NT2/D1 (cell line): ENCODE data around the gene MFGE8.

Experiments used
- DNase-seq: peaks from one replicate; pipeline ENCODE4 v3.0.0-alpha.2; 2011; ENCODE audit warnings: low read depth, low spot score
- H3K27me3 ChIP-seq: 2 replicates; pipeline ENCODE4 v1.6.0; 2011; ENCODE audit warnings: mild to moderate bottlenecking; ENCODE audit not compliant: insufficient read length, insufficient read depth
- H3K36me3 ChIP-seq: 2 replicates; pipeline ENCODE4 v1.6.1; 2011; ENCODE audit warnings: mild to moderate bottlenecking, low read length, mixed read lengths; ENCODE audit not compliant: insufficient read depth, insufficient read length
- H3K4me1 ChIP-seq: 2 replicates; pipeline ENCODE4 v1.5.1; 2011; ENCODE audit not compliant: insufficient read depth, insufficient read length
- H3K4me3 ChIP-seq: 2 replicates; pipeline ENCODE4 v1.5.1; 2011; ENCODE audit warnings: low read depth; ENCODE audit not compliant: insufficient read length
- H3K9ac ChIP-seq: 2 replicates; pipeline ENCODE4 v1.6.0; 2011; ENCODE audit warnings: low read depth; ENCODE audit not compliant: insufficient read length
- H3K9me3 ChIP-seq: 2 replicates; pipeline ENCODE4 v1.5.1; 2011; ENCODE audit warnings: mild to moderate bottlenecking, low read length; ENCODE audit not compliant: insufficient read depth
- SUZ12 ChIP-seq: IDR thresholded peaks from 2 replicates; pipeline ENCODE4 v1.6.1; 2011; ENCODE audit not compliant: insufficient read length, insufficient read depth; ENCODE audit errors: extremely low read depth
- YY1 ChIP-seq: IDR thresholded peaks from 2 replicates; pipeline ENCODE4 v1.6.1; 2011; ENCODE audit not compliant: insufficient read length, insufficient read depth
- ZNF274 ChIP-seq: IDR thresholded peaks from 2 replicates; pipeline ENCODE4 v1.6.1; 2011; ENCODE audit warnings: mild to moderate bottlenecking, low read depth, low read length

The MFGE8 gene

GRCh38 chr15:88864861-88865497 is 48.2 kb downstream of the MFGE8 start:
- peaks cover 13% of the 10 kb centered on the region; the same call in 1 of the 2 replicates for H3K9me3 ChIP-seq
- no peak for DNase-seq
- H3K27me3 ChIP-seq: no peaks in the 10 kb centered on the region
- H3K4me3 ChIP-seq: no peak overlapping the region
- H3K36me3 ChIP-seq: no peaks in the 10 kb centered on the region
- TF ChIP-seq YY1: no peak
- no peak for TF ChIP-seq ZNF274
- no peak for TF ChIP-seq SUZ12
- H3K9ac ChIP-seq: no peak overlapping the region
- H3K4me1 ChIP-seq: no peaks in the 10 kb centered on the region

- TF ChIP-seq ZNF274: no peak
- no peak for TF ChIP-seq SUZ12
- TF ChIP-seq YY1: no peak
- no peaks in the 10 kb centered on the region; the same call in 1 of the 2 replicates for H3K9me3 ChIP-seq
- no peaks in the 10 kb centered on the region for H3K4me1 ChIP-seq
- H3K4me3 ChIP-seq: no peak overlapping the region
- no peak overlapping the region for H3K9ac ChIP-seq
- no peaks in the 10 kb centered on the region for H3K27me3 ChIP-seq
- no peak for DNase-seq
- H3K36me3 ChIP-seq: no peaks in the 10 kb centered on the region
Measured at GRCh38 chr15:88863412-88863811, 49.8 kb downstream of the MFGE8 start.

GRCh38 chr15:88860212-88860611 is 53.0 kb downstream of the MFGE8 start:
- no peaks in the 10 kb centered on the region for H3K36me3 ChIP-seq
- H3K9me3 ChIP-seq: peaks cover 11% of the 10 kb centered on the region; the same call in 1 of the 2 replicates
- H3K9ac ChIP-seq: no peak overlapping the region
- H3K4me1 ChIP-seq: no peaks in the 10 kb centered on the region
- TF ChIP-seq SUZ12 (no peak), YY1 (no peak), ZNF274 (no peak)
- H3K27me3 ChIP-seq: no peaks in the 10 kb centered on the region
- no peak overlapping the region for H3K4me3 ChIP-seq
- no peak for DNase-seq

- no peak for DNase-seq
- no peaks in the 10 kb centered on the region for H3K4me1 ChIP-seq
- peaks cover 17% of the 10 kb centered on the region; the same call in 1 of the 2 replicates for H3K9me3 ChIP-seq
- TF ChIP-seq SUZ12 (no peak), ZNF274 (no peak), YY1 (no peak)
- no peaks in the 10 kb centered on the region for H3K27me3 ChIP-seq
- no peak overlapping the region for H3K4me3 ChIP-seq
- H3K36me3 ChIP-seq: no peaks in the 10 kb centered on the region
- no peak overlapping the region for H3K9ac ChIP-seq
Measured at GRCh38 chr15:88859550-88859949, 53.6 kb downstream of the MFGE8 start.

GRCh38 chr15:88858934-88859333 is 54.2 kb downstream of the MFGE8 start:
- Histone ChIP-seq H3K36me3 (no peaks in the 10 kb centered on the region), H3K9ac (no peak overlapping the region)

GRCh38 chr15:88852476-88852875 is 60.7 kb downstream of the MFGE8 start:
- DNase-seq: no peak
- Histone ChIP-seq H3K4me3 (no peak overlapping the region), H3K4me1 (no peaks in the 10 kb centered on the region), H3K36me3 (no peaks in the 10 kb centered on the region), H3K27me3 (no peaks in the 10 kb centered on the region), H3K9ac (no peak overlapping the region), H3K9me3 (peaks cover 22% of the 10 kb centered on the region; the same call in 1 of the 2 replicates)
- no peak for TF ChIP-seq ZNF274
- TF ChIP-seq SUZ12: no peak
- TF ChIP-seq YY1: no peak

More at GRCh38 chr15:88858934-88859333, 54.2 kb downstream of the MFGE8 start:
- H3K4me3 ChIP-seq: no peak overlapping the region
- TF ChIP-seq YY1: no peak
- no peak for TF ChIP-seq SUZ12
- no peak for TF ChIP-seq ZNF274
- no peak for DNase-seq
- peaks cover 23% of the 10 kb centered on the region; the same call in 1 of the 2 replicates for H3K9me3 ChIP-seq
- H3K27me3 ChIP-seq: no peaks in the 10 kb centered on the region
- no peaks in the 10 kb centered on the region for H3K4me1 ChIP-seq

- H3K4me3 ChIP-seq: no peak overlapping the region
- H3K4me1 ChIP-seq: no peaks in the 10 kb centered on the region
- no peak for DNase-seq
- peaks cover 6% of the 10 kb centered on the region; the same call in 1 of the 2 replicates for H3K9me3 ChIP-seq
- no peak for TF ChIP-seq SUZ12
- no peak for TF ChIP-seq YY1
- TF ChIP-seq ZNF274: no peak
- H3K9ac ChIP-seq: no peak overlapping the region
- H3K36me3 ChIP-seq: peaks cover 4% of the 10 kb centered on the region
- H3K27me3 ChIP-seq: no peaks in the 10 kb centered on the region
Measured at GRCh38 chr15:88849376-88850072, 63.7 kb downstream of the MFGE8 start.
